ENCODE measurements around the gene TRIO.

- TF ChIP-seq CTCF (IDR thresholded peaks at IDR 0.05), result no peak
- TF ChIP-seq POLR2A (IDR thresholded peaks at IDR 0.05; ENCODE audit: low read depth), result no peak
- TF ChIP-seq POLR2AphosphoS5 (IDR thresholded peaks at IDR 0.05), result no peak
These were observed 88.7 kb downstream of the TRIO start for GRCh38 chr5:14231890-14232289.
